DND-41 (cell line): ENCODE data around the gene SLC16A6.
A peak's percentile ranks its signal among the peaks of the same experiment; 100 is the strongest.

ENCODE experiments used
- ATAC-seq: fragments of 200-7000 bp; cut with Tn5 transposase; 3 replicates; pipeline ENCODE4 v1.9.1; 2021; ENCODE audit warnings: low read depth; ENCODE audit not compliant: insufficient read depth
- DNase-seq: peaks from one replicate; pipeline ENCODE4 v3.0.0-alpha.2; 2020
- H2AFZ ChIP-seq: 2 replicates; pipeline ENCODE4 v1.6.0; 2012; ENCODE audit warnings: low read depth, low read length
- H3K27ac ChIP-seq: 2 replicates; pipeline ENCODE4 v1.5.1; 2012; ENCODE audit warnings: low read length, inconsistent platforms
- H3K27me3 ChIP-seq: fragments of 200-600 bp; sonication (generic); 2 replicates; pipeline ENCODE4 v1.6.0; 2012; ENCODE audit warnings: low read length, mild to moderate bottlenecking, inconsistent platforms; ENCODE audit not compliant: insufficient read depth, poor library complexity
- H3K36me3 ChIP-seq: 2 replicates; pipeline ENCODE4 v1.5.1; 2012; ENCODE audit warnings: low read length, inconsistent platforms; ENCODE audit not compliant: insufficient read depth
- H3K4me1 ChIP-seq: 2 replicates; pipeline ENCODE4 v1.5.1; 2012; ENCODE audit warnings: mild to moderate bottlenecking, low read length; ENCODE audit not compliant: insufficient read depth
- H3K4me2 ChIP-seq: 2 replicates; pipeline ENCODE4 v1.6.0; 2012; ENCODE audit warnings: mild to moderate bottlenecking, moderate library complexity, low read length, inconsistent platforms; ENCODE audit not compliant: insufficient read depth
- H3K4me3 ChIP-seq, 2 experiments: fragments of 200-600 bp in 1 of 2; shearing (Covaris generic) in 1 of 2; 2 replicates each; pipeline ENCODE4 v1.5.1; 2012 to 2016; ENCODE audit warnings: inconsistent platforms in 2 of 2, low read length in 2 of 2, mild to moderate bottlenecking in 2 of 2, low read depth in 1 of 2, moderate library complexity in 1 of 2
- H3K79me2 ChIP-seq: 2 replicates; pipeline ENCODE4 v1.6.0; 2012; ENCODE audit warnings: low read length, inconsistent platforms; ENCODE audit not compliant: insufficient read depth
- H3K9ac ChIP-seq: 2 replicates; pipeline ENCODE4 v1.6.0; 2012; ENCODE audit warnings: low read depth, mild to moderate bottlenecking, inconsistent platforms, low read length, moderate library complexity
- H3K9me3 ChIP-seq: 2 replicates; pipeline ENCODE4 v1.5.1; 2012; ENCODE audit warnings: low read length, moderate library complexity, mild to moderate bottlenecking, inconsistent platforms; ENCODE audit not compliant: insufficient read depth, severe bottlenecking
- H4K20me1 ChIP-seq: 2 replicates; pipeline ENCODE4 v1.6.0; 2012; ENCODE audit warnings: low read length; ENCODE audit not compliant: insufficient read depth
- CTCF ChIP-seq: IDR thresholded peaks from 2 replicates; pipeline ENCODE4 v1.5.1; 2012; ENCODE audit warnings: borderline replicate concordance, low read length, moderate library complexity, mild to moderate bottlenecking; ENCODE audit not compliant: poor library complexity, severe bottlenecking; ENCODE audit errors: extremely low read depth
- EZH2 ChIP-seq: IDR thresholded peaks from 3 replicates; pipeline ENCODE4 v1.6.1; 2012; ENCODE audit warnings: borderline replicate concordance, low read depth, mild to moderate bottlenecking, moderate library complexity, low read length, inconsistent platforms; ENCODE audit not compliant: severe bottlenecking

Gene SLC16A6

DNA sequence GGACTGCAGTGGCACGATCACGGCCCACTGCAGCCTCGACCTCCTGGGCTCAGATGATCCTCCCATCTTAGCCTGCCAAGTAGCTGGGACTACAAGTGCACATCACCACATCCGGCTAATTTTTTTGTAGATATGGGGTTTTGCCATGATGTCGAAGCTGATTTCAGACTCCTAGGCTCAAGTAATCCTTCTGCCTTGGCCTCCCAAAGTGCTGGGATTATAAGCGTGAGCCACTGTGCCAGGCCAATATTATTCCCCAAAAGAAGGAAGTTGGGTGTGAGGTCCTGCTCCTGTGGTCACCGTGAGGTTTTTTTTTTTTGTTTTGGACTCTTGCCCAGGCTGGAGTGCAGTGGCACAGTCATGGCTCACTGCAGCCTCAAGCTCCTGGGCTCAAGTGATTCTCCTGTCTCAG, 41.6 kb downstream of the SLC16A6 start:
- no peak for DNase-seq
- peak overlapping the region; percentile 87 for H3K4me2 ChIP-seq

GRCh38 chr17:68248891-68249290, 42.0 kb downstream of the SLC16A6 start:
- Histone ChIP-seq H3K36me3 (peaks cover 21% of the 10 kb centered on the region), H3K9ac (peak overlapping the region; percentile 81), H3K27ac (peak overlapping the region; percentile 93), H3K4me3 (peak overlapping the region in 1 of 2 experiments; percentile 69; a peak in 2 of 4 replicates), H3K4me1 (peaks cover 51% of the 10 kb centered on the region), H3K4me2 (peak overlapping the region; percentile 87), H3K79me2 (peaks cover 31% of the 10 kb centered on the region), H3K9me3 (no peaks in the 10 kb centered on the region), H4K20me1 (no peaks in the 10 kb centered on the region), H3K27me3 (no peaks in the 10 kb centered on the region), H2AFZ (no peak overlapping the region)
- ATAC-seq (no peak), DNase-seq (no peak)
- TF ChIP-seq EZH2 (no peak), CTCF (no peak)

More for the DNA sequence above, 41.6 kb downstream of the SLC16A6 start:
- Histone ChIP-seq H3K36me3 (peaks cover 26% of the 10 kb centered on the region), H3K9me3 (no peaks in the 10 kb centered on the region), H4K20me1 (no peaks in the 10 kb centered on the region), H2AFZ (no peak overlapping the region), H3K4me3 (no peak overlapping the region), H3K79me2 (peaks cover 35% of the 10 kb centered on the region), H3K9ac (peak overlapping the region; percentile 81; the same call in 1 of the 2 replicates), H3K4me1 (peaks cover 56% of the 10 kb centered on the region), H3K27ac (peak overlapping the region; percentile 47; the same call in 1 of the 2 replicates), H3K27me3 (no peaks in the 10 kb centered on the region)
- TF ChIP-seq CTCF: no peak
- no peak for ATAC-seq

DNA sequence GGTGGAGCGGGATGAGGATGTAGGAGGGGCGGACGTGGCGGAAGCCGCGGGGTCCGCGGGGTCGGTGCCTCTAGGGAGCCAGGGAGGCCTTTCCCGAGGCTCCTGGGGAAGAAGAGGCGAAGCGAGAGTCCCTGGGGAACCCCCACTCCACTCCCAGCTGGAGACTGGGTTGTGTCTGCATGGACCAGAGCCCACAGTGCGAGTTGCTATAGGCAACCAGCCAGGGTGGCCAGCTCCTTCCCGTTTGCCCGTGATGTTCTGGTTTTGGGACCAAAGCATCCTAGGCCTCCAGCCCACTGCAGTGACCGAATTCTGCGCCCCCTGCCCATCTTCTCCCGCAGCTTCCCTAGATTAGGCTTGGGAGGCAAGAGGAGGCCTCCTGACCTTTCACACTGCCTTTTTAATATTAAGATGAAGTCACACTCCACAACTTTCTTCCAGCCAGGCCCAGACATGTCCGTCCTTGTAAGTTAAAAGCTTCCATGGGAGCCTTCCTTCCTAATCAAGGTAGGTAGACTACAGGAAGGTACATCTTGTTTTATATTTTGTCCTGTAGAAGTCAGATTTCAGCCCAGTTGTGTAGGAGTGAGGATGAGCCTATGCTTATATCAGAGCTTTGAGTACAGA, 42.6 kb downstream of the SLC16A6 start:
- peak overlapping the region; percentile 87 for H3K4me2 ChIP-seq
- peak overlapping the region; percentile 81 for H3K9ac ChIP-seq
- H3K4me1 ChIP-seq: peaks cover 45% of the 10 kb centered on the region
- H4K20me1 ChIP-seq: no peaks in the 10 kb centered on the region
- peaks cover 31% of the 10 kb centered on the region for H3K79me2 ChIP-seq
- peak overlapping the region; percentile 83 for H2AFZ ChIP-seq
- H3K27me3 ChIP-seq: no peaks in the 10 kb centered on the region
- H3K36me3 ChIP-seq: peaks cover 18% of the 10 kb centered on the region
- H3K9me3 ChIP-seq: no peaks in the 10 kb centered on the region
- TF ChIP-seq CTCF (no peak), EZH2 (no peak)
- peak overlapping the region; percentile 52 to 69; a peak in 3 of 4 replicates for H3K4me3 ChIP-seq
- ATAC-seq (no peak), DNase-seq (no peak)
- peak overlapping the region; percentile 93 for H3K27ac ChIP-seq
